ENCODE results near the gene TIMELESS. TPM values are rescaled to one million over a fixed set of nuclear protein-coding genes. Genes with fewer than 3 reads are reported as not detected.

TIMELESS gene
- total RNA-seq, 1 experiment from 2014 or later, result 47.0 TPM

- TF ChIP-seq REST (IDR thresholded peaks at IDR 0.05; ENCODE audit: low read depth) (no peak), ATF3 (IDR thresholded peaks at IDR 0.05) (no peak), MAX (IDR thresholded peaks at IDR 0.05) (no peak), ZFX (IDR thresholded peaks at IDR 0.05) (no peak), CTCF (IDR thresholded peaks at IDR 0.05 in 2 of 3, conservative IDR thresholded peaks at IDR 0.05 in 1 of 3; ENCODE audit: borderline replicate concordance in 1 of 3, insufficient read depth in 1 of 3, low read depth in 2 of 3, low read length in 2 of 3) (no peak)
Observed at GRCh38 chr12:56462565-56462964, 13.3 kb upstream of the TIMELESS start (continued).

All from HCT116 (cell line).